ENCODE results near the gene WDHD1. TPM values are rescaled to one million over a fixed set of nuclear protein-coding genes. Genes with fewer than 3 reads are reported as not detected.

The WDHD1 gene
- total RNA-seq (2014; rRNA removed) (45.9 and 47.1 TPM in 2 replicates), Bru-seq, nascent RNA (percentile 73 among the genes with signal in this experiment), BruChase-seq, experiment 1, labeled RNA remaining after a 6-hour chase (percentile 73 among the genes with signal in this experiment), BruChase-seq, experiment 2, labeled RNA remaining after a 2-hour chase (percentile 57 among the genes with signal in this experiment)
- long read RNA-seq, full-length matches to known transcripts = 11 of 30 reads
- long read RNA-seq, partial matches to known transcripts = 14 of 30 reads
- long read RNA-seq, other reads (novel, unspliced or antisense) = 5 of 30 reads

- Histone ChIP-seq H2AFZ (ENCODE audit: low read length) (peak within 1 kb of the TSS; percentile 69), H3F3A (ENCODE audit: low read length, unreplicated experiment) (no peaks in the 10 kb centered on the region), H3K4me2 (ENCODE audit: low read length) (peak within 1 kb of the TSS; percentile 80), H3K9ac (ENCODE audit: low read length) (peak within 1 kb of the TSS; percentile 86), H3K79me2 (ENCODE audit: low read length) (peaks cover 84% of the 10 kb centered on the region), H3K4me3 (ENCODE audit: low read length) (peak within 1 kb of the TSS; percentile 75), H3K9me2 (replicated peaks; ENCODE audit: low read length) (no peaks in the 10 kb centered on the region), H4K20me1 (ENCODE audit: low read length) (peaks cover 35% of the 10 kb centered on the region), H3K36me3 (ENCODE audit: low read depth, low read length) (peaks cover 11% of the 10 kb centered on the region), H3K4me1 (ENCODE audit: insufficient read depth, low read length) (peaks cover 34% of the 10 kb centered on the region), H3K27ac (ENCODE audit: low read length) (peak within 1 kb of the TSS; percentile 55), H3K9me3 (ENCODE audit: low read length) (no peaks in the 10 kb centered on the region), H3K27me3 (ENCODE audit: low read length) (no peaks in the 10 kb centered on the region)
- ChIA-PET POLR2A (ENCODE audit: unreplicated experiment) (interaction anchor here (0.5 to 1.4 kb wide), 8 partner anchors 11 to 1873 kb away, joined by 3 to 13 read pairs (median 4); partner anchors contain the start of gene MAPK1IP1L), CTCF (interaction anchor here (0.6 to 1.7 kb wide), 6 partner anchors 11 to 463 kb away, joined by 3 to 18 read pairs (median 6); partner anchors contain the start of gene MAPK1IP1L)
- DNase-seq (peak; percentile 99), ATAC-seq (peak; percentile 92)
- intact Hi-C loops (cut with micrococcal nuclease) = loop anchor here (1.0 kb wide), 2 partner anchors 24 to 124 kb away; partner anchors contain the start of gene MAPK1IP1L
- no TSS peak for BruUV-seq (replicated peaks)
- TF ChIP-seq CTCF (conservative IDR thresholded peaks at IDR 0.05; ENCODE audit: low read depth, low read length) (peak; percentile 34), EZH2phosphoT487 (IDR thresholded peaks at IDR 0.05; ENCODE audit: borderline replicate concordance, low read length) (no peak), EZH2 (IDR thresholded peaks at IDR 0.05; ENCODE audit: low read length, unreplicated experiment) (no peak)
Measured at GRCh38 chr14:55026793-55027561, at the start of gene WDHD1, which contains the start of gene SOCS4. TSS of gene WDHD1 (minus strand) at chr14:55027099. CDS start at chr14:55026787, 312 bp downstream. TSS of gene SOCS4 (plus strand) at chr14:55027236. CDS start at chr14:55043042, 15,806 bp downstream.

- Histone ChIP-seq H3K4me1 (ENCODE audit: insufficient read depth, low read length) (peaks cover 9% of the 10 kb centered on the region; the same call in 1 of the 2 replicates), H2AFZ (ENCODE audit: low read length) (no peak overlapping the region), H3K9ac (ENCODE audit: low read length) (no peak overlapping the region), H3K27ac (ENCODE audit: low read length) (no peak overlapping the region), H3K9me2 (replicated peaks; ENCODE audit: low read length) (no peaks in the 10 kb centered on the region), H3K27me3 (ENCODE audit: low read length) (no peaks in the 10 kb centered on the region), H3K9me3 (ENCODE audit: low read length) (no peaks in the 10 kb centered on the region), H3K4me3 (ENCODE audit: low read length) (no peak overlapping the region), H3K36me3 (ENCODE audit: low read depth, low read length) (no peaks in the 10 kb centered on the region), H3F3A (ENCODE audit: low read length, unreplicated experiment) (peaks cover 10% of the 10 kb centered on the region), H3K4me2 (ENCODE audit: low read length) (no peak overlapping the region), H4K20me1 (ENCODE audit: low read length) (no peaks in the 10 kb centered on the region), H3K79me2 (ENCODE audit: low read length) (no peaks in the 10 kb centered on the region)
- TF ChIP-seq EZH2 (IDR thresholded peaks at IDR 0.05; ENCODE audit: low read length, unreplicated experiment) = no peak
- no peak for TF ChIP-seq CTCF (conservative IDR thresholded peaks at IDR 0.05; ENCODE audit: low read depth, low read length)
- no peak for TF ChIP-seq EZH2phosphoT487 (IDR thresholded peaks at IDR 0.05; ENCODE audit: borderline replicate concordance, low read length)
- ChIA-PET CTCF (no interaction called here), POLR2A (ENCODE audit: unreplicated experiment) (no interaction called here)
- BruUV-seq (replicated peaks) = no TSS peak
- no peak for DNase-seq
- no peak for ATAC-seq
- intact Hi-C loops (cut with micrococcal nuclease) = no loop called here
Measured at GRCh38 chr14:55075628-55076175, 48.8 kb upstream of the WDHD1 start.

All from PC-3 (cell line).